HG03565 (cell line): ENCODE results near the gene SF3B2.
"Not testable (repeated sequence)": the region's sequence is repeated elsewhere in the genome, so short reads cannot be mapped to it uniquely, and the experiment has no call there.

Experiments used
- ATAC-seq: cut with Tn5 transposase; IDR thresholded peaks from one replicate; pipeline ENCODE4 v1.9.1; 2021; ENCODE audit warnings: mild to moderate bottlenecking, moderate library complexity; ENCODE audit not compliant: unreplicated experiment

Gene SF3B2

DNA sequence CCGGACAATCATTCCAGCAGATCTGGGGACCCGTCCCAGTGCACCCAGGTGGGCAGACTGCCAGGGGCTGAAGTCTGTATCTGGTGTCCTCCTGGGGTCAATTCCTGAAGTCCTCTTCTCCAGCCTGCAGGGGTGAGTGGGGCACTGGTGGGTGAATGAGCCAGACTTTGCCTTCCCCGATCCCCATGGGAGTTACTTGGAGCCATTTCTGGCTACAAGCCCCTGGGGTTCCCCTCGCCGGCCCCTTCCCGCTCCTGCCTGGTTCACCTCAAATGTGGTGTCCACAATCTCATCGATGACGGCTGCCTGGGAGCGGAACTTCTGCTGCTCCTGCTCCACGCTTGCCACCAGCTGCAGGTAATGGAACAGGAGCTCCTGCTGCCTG, 35.4 kb upstream of the SF3B2 start:
- no peak for ATAC-seq

DNA sequence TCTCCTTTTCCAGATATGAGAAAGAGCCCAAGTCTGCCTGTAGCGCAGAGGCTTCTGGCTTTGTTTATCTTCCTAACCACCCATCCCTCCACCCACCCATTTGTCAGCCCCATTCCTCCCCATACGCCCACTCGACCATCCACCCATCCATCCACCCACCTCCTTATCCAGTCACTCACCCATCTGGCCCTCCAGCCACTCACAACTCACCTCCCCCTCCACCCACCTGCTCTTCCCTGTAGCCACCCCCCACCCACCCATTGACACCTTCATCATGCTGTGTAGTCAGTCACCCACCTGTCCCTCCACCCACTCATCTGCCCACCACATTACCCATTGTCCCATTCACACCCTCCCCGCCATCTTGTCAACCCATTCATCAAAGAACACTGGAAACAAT, 34.8 kb upstream of the SF3B2 start:
- no peak for ATAC-seq

DNA sequence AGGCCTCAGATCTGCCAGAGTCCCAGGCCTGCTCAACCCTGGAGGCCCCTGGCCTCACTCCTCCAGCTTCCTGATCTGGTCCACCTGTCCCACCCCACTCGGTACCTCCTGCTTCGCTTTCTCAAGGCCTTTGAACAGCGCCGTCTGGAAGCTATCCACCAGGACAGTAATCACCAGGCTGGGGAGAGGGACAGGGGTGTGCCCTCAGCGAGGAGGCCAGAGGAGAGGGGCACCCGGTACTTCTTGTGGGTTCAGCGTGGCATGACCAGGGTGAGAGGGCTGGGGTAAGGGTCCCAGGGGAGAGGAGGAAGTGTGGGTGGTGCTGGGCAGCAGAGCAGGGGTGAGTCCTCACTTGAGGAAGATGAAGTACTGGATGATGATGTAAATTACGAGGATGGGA, 32.0 kb upstream of the SF3B2 start:
- ATAC-seq = no peak

DNA sequence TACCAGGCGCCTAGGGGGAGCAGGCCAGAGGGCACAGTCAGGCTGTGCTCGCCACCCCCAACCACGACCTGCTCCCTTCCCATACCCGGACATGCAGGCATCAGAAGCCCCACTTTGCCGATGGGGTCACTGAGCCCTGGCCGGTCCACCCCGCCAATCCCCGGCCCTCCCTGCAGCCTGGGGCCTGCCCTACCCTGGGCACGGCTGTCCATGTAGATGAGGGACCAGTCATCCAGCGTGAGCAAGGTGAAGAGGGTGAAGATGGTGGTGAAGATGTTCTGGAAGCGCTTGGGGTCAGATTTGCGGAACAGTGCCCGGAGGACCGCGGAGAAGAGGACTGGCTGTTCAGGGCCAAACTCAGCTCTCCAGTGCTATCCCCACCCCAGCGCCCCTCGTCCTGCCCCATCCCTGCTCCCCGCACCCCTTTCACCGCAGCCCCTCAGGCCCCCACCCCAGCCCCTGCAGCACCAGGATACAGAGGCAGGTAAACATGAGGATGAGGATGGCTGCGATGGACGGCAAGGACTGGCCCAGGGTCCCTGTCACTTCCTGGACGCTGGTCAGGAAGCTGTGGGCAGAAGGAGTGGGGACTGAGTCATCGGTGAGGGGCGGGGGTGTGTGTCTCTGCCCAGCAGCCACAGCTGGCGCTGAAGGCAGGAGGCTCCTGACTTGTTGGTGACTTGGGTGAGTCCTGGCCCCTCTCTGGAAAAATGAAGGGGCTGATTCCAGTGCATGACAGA, 31.4 kb upstream of the SF3B2 start:
- ATAC-seq = no peak

DNA sequence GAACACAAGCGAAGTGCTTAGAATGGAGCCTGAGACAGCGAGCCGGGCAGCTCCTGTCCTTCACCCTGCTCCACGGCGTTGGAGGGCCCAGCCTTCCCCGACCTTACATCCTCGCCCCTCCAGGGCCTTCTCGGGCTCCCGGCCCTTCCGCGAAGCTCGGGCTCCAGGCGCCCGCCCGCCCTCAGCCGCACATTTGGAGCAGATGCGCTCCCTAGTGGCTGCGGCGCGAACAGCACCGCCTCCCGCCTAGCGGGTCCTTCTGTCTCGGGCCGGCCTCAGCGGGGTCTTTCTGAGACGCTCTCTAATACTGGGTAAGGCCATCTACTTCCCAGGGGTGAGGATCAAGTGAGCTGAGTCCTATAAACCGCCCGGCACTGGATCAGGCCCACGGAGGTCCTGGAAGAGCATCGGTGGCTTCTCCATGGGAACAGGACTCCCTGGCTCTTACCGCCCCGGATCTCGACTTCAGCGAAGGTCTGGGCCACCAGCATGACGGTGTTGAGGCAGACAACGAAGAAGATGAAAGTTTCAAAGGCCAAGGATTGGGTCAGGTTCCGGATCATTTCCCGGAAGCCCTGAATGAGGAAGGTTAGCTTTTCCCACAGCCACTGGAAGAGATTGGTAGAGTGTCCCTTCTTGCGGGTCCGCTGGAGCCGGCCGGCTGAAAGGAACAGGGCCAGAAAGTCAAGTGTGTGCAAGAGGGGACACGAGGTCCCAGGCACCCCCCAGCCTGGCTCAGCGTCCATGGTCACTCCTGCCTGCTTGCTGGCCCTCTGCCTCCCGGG, 29.6 kb upstream of the SF3B2 start:
- no peak for ATAC-seq

DNA sequence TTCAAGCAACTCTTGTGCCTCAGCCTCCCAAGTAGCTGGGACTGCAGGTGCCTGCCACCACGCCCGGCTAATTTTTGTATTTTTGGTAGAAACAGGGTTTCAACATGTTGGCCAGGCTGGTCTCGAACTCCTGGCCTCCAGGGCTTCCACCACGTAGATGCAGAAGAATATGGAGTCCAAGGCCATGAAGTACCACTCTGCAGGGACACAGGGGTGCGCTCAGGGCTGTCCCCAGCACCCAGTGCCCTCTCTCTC, 29.1 kb upstream of the SF3B2 start:
- ATAC-seq = not testable (repeated sequence)

DNA sequence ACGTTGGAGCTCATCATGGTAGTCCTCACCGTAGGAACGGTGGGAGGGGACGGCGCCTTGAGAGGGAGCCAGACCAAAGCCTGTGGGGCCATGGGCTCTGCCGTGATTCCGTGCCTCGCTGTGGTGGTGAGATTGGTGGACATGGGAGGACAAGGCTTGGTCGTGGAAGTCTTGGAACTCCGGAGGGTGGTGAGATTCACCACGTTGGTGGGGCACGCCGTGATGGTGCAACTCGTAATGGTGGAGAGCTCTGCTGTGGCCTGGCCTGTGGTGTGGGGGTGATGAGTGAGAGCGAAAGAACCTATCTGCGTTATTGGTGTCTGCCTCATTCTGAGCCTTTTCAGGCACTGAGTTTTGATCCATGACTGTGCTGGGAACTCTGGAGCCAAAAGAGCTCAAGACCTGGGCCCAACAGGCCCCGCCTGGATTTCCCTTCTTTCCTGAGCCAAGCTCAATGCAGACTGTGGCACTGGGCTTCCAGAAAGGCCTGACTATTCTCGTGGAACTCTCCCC, 26.1 kb upstream of the SF3B2 start, which contains the start of gene CATSPER1:
CATSPER1 (minus strand) TSS at position 463 of the 513 bp plus-strand sequence; CDS start at position 363, 100 bp downstream.
- no peak for ATAC-seq

DNA sequence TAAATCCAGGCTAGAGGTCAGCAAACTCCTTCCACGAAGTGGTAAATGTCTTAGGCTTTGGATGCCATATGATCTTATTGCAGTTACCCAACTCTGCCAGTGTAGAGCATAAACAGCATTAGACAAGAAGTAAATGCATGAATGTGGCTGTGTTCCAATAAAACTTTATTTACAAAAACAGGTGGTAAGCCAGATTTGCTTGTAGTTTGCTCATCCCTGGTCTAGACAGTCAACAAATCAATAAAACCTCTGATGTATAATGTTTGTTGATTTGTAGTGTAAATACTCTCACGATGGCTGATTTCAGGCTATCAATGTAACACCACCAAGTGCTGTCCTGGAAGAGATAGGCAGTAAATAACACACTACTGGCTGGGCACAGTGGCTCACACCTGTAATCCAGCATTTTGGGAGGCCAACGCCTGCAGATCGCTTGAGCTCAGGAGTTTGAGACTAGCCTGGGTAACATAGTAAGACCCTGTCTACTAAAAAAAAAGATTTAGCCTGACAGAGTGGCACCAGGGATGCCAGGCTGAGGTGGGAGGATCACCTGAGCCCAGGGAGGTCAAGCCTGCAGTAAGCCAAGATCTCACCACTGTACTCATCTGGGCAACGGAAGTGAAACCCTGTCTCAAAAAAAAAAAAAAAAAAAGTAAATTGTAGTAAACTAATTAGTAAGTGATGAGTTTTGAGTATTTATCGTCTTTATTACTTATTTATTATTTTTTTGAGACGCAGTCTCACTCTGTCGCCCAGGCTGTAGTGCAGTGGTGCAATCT, 19.0 kb upstream of the SF3B2 start:
- ATAC-seq = no peak

DNA sequence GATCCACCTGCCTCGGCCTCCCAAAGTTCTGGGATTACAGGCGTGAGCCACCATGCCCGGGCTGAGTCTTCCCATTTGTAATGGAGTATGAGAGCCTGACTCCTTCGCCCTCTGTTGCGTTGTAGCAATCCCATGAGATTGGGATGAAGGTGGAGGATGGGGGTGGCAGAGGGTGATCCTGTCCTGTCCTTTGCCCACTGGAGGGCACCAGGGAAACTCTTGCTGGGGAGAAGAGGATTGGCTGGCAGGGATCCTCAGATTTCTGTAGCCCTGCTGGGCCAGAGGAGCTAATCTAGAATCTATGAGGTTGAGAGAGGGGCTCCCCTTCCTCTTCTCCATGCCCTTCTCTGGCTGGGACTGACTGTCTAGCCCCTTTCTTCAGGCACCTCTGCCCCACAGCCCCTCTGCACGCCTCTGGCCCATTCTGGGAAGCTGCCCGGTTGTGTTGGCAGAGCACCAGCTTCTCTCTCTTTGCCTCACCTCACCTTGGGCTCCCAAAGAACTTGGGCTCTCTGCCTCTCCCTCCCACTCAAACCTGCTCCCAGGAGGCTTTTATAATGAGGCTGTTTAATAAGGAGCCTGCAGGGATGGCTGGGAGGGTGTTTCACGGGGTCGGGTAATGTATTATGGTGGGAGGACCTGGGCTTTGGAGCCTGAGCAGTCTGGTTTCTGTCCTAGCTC, 16.4 kb upstream of the SF3B2 start:
- ATAC-seq = no peak

DNA sequence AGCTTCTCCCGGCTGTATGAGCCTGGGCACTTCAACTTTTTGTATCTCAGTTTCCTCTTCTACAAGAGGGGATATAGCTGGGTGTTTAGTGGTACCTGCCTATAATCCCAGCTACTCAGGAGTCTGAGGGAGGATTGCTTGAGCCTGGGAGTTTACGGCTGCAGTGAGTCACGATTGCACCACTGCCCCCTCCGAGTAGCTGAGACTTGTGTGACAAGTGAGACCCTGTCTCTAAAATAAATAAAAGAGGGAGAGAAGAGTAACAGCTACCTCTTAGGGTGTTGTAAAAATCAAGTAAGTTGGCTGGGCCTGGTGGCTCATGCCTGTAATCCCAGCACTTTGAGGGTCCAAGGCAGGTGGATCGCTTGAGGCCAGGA, 15.8 kb upstream of the SF3B2 start:
- ATAC-seq = no peak

DNA sequence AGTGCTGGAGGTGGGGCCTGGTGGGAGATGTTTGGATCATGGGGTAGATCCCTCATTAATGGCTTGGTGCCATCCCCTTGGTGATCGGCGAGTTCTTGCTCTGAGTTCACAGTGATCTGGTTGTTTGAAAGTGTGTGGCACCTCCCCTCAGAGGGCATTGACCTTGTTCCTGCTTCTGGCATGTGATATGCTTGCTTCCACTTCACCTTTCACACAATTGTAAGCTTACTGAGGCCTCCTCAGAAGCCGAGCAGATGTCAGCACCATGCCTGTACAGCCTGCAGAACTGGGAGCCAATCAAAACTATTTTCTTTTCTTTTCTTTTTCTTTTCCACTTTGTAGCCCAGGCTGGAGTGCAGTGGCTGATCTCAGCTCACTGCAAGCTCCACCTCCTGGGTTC, 14.8 kb upstream of the SF3B2 start:
- no peak for ATAC-seq

DNA sequence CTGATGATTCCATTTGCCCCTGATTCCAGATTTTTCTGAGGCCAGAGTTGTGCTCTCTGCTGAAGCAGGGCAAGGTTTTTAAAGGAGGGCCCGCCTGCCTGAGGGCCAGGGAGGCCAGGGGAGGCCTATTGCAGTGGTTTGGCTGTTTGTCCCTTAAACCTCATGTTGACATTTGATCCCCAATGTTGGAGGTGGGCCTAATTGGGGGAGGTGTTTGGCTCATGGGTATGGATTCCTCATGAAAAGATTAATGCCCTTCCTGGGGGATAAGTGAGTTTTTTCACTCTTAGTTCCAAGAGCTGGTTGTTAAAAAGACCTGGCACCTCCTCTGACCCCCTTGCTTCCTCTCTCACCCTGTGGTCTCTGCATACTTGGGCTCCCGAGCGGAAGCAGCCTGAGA, 12.4 kb upstream of the SF3B2 start:
- no peak for ATAC-seq

DNA sequence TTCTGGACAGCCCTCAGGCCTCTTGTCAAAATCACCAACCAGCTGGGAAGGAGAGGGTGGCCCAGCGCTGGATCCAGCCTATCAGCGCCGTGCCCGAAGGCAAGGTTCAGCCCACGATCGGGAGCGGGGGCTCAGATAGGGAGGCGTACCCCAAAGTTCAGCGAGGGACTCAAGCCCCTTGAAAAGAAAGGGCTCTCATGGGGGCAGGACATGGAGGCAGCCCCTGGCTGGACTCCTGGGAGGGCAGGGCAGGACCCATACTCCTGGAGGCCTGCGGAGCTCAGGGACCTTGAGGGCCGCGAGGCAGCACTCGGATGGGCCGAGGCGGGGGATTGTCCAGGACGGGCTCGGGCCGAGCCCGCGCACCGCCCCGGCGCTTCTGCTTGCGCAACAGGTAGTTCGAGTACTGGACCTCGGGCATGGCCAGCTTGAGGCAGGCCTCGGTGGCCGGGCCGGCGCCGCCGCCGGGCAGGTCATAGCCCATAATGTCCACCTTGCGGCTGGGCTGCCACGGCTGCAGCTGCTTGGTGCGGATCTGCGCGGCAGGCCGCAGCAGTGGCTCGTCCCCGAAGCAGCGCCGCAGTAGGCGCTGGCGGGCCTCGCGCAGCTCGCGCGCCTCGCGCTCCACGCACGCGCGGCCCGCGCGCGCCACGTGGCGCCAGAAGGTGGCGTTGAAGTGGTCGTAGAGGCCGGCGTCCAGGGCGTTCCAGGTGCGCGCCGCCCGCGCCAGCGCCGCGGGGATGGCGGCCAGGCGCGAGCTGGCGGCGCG, 9.8 kb upstream of the SF3B2 start:
- no peak for ATAC-seq

DNA sequence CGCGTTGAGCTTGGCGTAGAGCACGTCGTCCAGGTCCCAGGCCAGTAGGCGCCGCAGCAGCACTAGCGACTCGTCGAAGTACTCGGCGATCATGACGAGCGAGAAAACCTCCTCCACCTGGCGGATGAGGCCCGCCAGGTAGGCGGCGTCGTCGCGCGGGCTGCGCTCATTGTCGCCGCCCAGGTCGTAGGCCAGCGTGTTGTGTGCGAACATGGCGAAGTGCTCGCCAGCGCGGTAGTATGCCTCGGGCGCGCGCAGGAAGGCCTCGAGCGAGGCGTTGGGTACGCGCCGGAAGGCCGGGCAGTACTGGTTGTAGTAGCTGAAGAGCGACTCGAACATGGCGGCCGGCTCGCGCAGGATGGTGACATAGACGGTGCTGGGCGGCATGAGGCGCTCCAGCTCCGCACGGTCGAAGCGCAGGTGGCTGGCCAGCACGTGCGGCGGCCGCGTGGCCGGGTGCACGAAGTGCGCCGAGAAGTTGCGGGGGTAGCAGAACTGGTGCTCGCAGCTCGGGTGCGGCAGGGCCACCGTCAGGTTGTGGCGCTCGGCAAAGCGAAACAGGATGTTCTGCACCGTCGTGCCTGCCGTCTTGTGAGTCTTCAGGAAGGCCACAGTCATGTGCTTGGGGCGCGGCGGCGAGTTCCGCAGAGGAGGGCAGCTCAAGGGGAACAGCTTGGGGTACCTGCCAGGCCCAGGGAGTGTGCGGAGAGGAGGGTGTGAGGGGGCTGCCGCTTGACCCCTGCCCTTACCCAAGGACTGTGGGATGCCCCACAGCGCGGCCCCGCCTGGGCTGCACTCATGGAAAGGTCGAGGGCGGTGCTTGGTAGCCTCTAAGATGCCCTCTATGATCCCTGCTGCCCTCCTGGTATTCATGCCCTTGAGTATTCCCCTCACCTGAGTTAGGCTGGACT, 8.9 kb upstream of the SF3B2 start:
- ATAC-seq = no peak

DNA sequence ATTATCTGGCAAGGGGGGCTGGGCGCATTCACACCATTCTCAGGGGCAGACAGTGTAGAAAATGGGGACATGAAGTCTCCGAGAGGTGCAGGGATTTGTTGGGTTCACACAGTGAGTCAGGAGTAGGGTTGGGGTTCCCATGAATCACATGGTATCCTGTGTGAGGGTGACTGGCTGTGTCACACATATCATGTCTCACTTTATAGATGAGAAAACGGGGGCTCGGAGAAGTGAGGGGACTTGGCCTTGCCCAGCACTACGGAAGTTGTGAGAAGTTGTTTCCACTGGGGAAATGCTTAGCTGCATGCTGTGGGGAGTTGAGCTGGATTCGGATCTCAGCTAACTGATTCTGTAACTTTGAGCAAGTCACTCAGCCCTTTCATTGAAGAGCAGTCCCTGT, 7.4 kb upstream of the SF3B2 start:
- no peak for ATAC-seq

DNA sequence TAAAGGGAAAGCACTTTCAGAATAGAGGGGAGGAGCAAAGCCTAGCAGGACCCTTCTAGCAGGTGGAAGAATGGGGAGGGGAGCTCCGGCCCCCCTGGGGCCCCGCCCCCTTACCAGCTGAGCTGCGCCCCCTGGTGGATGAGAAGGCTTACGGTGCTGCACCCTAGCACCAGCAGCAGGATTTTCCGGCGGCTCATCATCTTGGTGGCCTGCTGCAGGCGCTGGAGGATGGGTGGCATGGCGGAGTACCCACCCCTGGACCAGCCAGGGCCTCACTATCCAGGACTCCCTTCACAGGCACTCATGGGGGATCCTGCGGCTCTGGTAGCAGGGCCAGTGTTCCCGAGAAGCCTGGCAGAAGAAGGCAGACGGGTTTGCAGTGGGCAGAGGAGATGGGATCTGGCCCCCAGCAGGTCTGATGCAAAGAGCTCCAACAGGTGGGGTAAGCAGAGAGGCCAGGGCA, 7.0 kb upstream of the SF3B2 start:
- ATAC-seq = no peak

DNA sequence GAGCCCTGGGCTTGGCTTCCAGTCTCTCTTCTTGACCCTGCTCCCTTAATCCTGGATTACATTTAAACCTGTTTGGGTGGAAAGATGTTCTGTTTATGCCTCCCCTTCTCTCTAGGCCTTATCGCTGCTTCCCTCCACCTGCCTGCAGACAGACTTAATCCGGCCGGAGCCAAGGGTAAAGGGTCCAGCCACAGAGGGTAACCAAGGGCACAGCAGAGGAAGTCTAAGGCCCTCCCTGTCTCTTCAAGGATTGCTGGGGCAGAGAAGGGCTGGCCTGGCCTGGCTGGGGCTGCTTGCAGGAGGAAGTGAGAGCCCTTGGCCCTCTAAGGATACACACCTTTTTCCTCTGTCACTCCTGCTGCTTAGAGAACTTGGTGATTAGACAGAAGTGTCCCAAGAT, 5.3 kb upstream of the SF3B2 start:
- no peak for ATAC-seq

DNA sequence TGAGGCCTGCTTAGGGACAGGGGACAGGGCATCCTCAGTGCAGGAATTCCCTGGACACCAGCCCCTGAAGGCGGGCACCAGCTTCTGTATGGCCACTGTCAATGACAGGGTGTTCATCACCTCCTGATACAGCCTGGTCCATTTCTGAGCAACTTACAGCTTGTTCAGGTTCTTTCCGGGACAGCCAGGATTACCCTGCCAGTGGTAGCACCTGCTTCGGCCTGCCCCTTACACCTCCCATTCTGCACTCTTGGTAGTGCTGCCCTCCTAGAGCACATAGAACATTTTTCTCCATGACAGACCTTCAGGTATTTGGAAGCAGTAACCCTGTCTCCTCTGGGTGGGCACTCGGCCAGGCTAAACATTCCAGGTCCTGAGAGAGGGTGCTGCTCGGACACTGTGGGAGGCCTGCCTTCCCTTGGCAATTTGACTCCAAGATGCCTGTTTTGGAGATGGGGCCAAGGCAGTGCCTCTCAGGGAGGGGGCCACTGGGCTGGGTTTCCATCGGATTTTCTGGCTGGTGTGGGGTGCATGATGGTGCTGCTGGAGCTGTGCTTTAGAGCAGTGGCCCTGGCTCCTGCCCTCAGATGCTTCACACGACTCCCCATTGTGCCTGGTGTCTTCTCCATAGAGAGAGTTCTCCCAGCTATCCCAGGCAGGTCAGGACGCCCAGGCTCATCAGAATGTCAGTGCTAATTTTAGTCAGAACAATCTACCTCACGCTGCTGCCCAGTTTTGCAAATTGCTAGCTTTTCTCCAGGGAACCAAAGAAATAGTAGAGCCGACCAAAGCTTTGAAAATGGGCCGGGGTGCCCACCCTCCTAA, 4.4 kb upstream of the SF3B2 start:
- no peak for ATAC-seq
